KMS-11 (cell line): ENCODE data around the gene MPZL2.

Experiments used
- H2AFZ ChIP-seq: fragments of 200-600 bp; sonication (generic); 2 replicates; pipeline ENCODE4 v1.6.1; 2016; ENCODE audit warnings: antibody characterized with exemption, mixed run types, low read depth
- H3K27ac ChIP-seq: fragments of 200-600 bp; sonication (generic); 2 replicates; pipeline ENCODE4 v1.6.1; 2016; ENCODE audit warnings: mild to moderate bottlenecking, mixed run types
- H3K27me3 ChIP-seq: fragments of 200-600 bp; sonication (generic); 2 replicates; pipeline ENCODE4 v1.6.1; 2017; ENCODE audit warnings: mild to moderate bottlenecking, low read depth, mixed run types, moderate library complexity; ENCODE audit not compliant: insufficient read depth
- H3K36me3 ChIP-seq: fragments of 200-600 bp; sonication (generic); 2 replicates; pipeline ENCODE4 v1.6.1; 2017; ENCODE audit warnings: mild to moderate bottlenecking, mixed run types; ENCODE audit not compliant: insufficient read depth
- H3K4me1 ChIP-seq: fragments of 200-600 bp; sonication (generic); 2 replicates; pipeline ENCODE4 v1.6.1; 2016; ENCODE audit warnings: mild to moderate bottlenecking, low read depth, mixed run types; ENCODE audit not compliant: poor library complexity, severe bottlenecking
- H3K4me2 ChIP-seq: fragments of 200-600 bp; sonication (generic); 2 replicates; pipeline ENCODE4 v1.7.0; 2016; ENCODE audit warnings: mild to moderate bottlenecking, mixed run types
- H3K4me3 ChIP-seq: fragments of 200-600 bp; sonication (generic); IDR thresholded peaks from 2 replicates; pipeline ENCODE4 v1.6.1; 2017; ENCODE audit warnings: low read depth, low read length, mixed read lengths; ENCODE audit not compliant: insufficient read depth
- H3K79me2 ChIP-seq: fragments of 200-600 bp; sonication (generic); 2 replicates; pipeline ENCODE4 v1.6.1; 2016; ENCODE audit warnings: low read depth, mixed run types; ENCODE audit not compliant: insufficient read depth
- H3K9ac ChIP-seq: fragments of 200-600 bp; sonication (generic); 2 replicates; pipeline ENCODE4 v1.6.1; 2016; ENCODE audit warnings: mild to moderate bottlenecking, mixed run types
- H4K20me1 ChIP-seq: fragments of 200-600 bp; sonication (generic); 2 replicates; pipeline ENCODE4 v1.6.1; 2016; ENCODE audit warnings: mild to moderate bottlenecking, mixed run types; ENCODE audit not compliant: insufficient read depth
- TF ChIP-seq, protein P1 (sequence below): fragments of 200-600 bp; sonication (generic); conservative IDR thresholded peaks from 2 replicates; pipeline ENCODE4 v1.6.1; 2017; ENCODE audit warnings: low read depth, mild to moderate bottlenecking, antibody characterized with exemption, low read length, moderate library complexity, mixed read lengths

Gene MPZL2

GRCh38 chr11:118247041-118247440, 17.1 kb downstream of the MPZL2 start:
- Histone ChIP-seq H3K27me3 (no peaks in the 10 kb centered on the region), H4K20me1 (no peaks in the 10 kb centered on the region), H3K4me2 (no peak overlapping the region), H3K79me2 (no peaks in the 10 kb centered on the region), H3K4me1 (no peaks in the 10 kb centered on the region), H3K36me3 (no peaks in the 10 kb centered on the region), H3K9ac (no peak overlapping the region), H3K4me3 (no peak overlapping the region), H3K27ac (no peak overlapping the region), H2AFZ (no peak overlapping the region)
- TF ChIP-seq, protein P1, sequence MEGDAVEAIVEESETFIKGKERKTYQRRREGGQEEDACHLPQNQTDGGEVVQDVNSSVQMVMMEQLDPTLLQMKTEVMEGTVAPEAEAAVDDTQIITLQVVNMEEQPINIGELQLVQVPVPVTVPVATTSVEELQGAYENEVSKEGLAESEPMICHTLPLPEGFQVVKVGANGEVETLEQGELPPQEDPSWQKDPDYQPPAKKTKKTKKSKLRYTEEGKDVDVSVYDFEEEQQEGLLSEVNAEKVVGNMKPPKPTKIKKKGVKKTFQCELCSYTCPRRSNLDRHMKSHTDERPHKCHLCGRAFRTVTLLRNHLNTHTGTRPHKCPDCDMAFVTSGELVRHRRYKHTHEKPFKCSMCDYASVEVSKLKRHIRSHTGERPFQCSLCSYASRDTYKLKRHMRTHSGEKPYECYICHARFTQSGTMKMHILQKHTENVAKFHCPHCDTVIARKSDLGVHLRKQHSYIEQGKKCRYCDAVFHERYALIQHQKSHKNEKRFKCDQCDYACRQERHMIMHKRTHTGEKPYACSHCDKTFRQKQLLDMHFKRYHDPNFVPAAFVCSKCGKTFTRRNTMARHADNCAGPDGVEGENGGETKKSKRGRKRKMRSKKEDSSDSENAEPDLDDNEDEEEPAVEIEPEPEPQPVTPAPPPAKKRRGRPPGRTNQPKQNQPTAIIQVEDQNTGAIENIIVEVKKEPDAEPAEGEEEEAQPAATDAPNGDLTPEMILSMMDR, result no peak

- Histone ChIP-seq H3K4me2 (no peak overlapping the region), H3K4me1 (peaks cover 7% of the 10 kb centered on the region), H3K27me3 (no peaks in the 10 kb centered on the region), H3K27ac (no peak overlapping the region), H2AFZ (no peak overlapping the region), H3K36me3 (no peaks in the 10 kb centered on the region), H3K79me2 (no peaks in the 10 kb centered on the region), H4K20me1 (no peaks in the 10 kb centered on the region), H3K4me3 (no peak overlapping the region), H3K9ac (no peak overlapping the region)
- TF ChIP-seq, protein P1, result no peak
These were observed 18.0 kb downstream of the MPZL2 start for GRCh38 chr11:118245936-118246562.

- no peak overlapping the region for H3K9ac ChIP-seq
- H3K4me2 ChIP-seq, result no peak overlapping the region
- no peaks in the 10 kb centered on the region for H3K79me2 ChIP-seq
- TF ChIP-seq, protein P1, result no peak
- H3K4me3 ChIP-seq, result no peak overlapping the region
- H4K20me1 ChIP-seq, result no peaks in the 10 kb centered on the region
- no peaks in the 10 kb centered on the region for H3K36me3 ChIP-seq
- no peak overlapping the region for H2AFZ ChIP-seq
- H3K4me1 ChIP-seq, result peaks cover 11% of the 10 kb centered on the region
- no peak overlapping the region for H3K27ac ChIP-seq
- no peaks in the 10 kb centered on the region for H3K27me3 ChIP-seq
These were observed 19.9 kb downstream of the MPZL2 start for GRCh38 chr11:118243993-118244762.

DNA sequence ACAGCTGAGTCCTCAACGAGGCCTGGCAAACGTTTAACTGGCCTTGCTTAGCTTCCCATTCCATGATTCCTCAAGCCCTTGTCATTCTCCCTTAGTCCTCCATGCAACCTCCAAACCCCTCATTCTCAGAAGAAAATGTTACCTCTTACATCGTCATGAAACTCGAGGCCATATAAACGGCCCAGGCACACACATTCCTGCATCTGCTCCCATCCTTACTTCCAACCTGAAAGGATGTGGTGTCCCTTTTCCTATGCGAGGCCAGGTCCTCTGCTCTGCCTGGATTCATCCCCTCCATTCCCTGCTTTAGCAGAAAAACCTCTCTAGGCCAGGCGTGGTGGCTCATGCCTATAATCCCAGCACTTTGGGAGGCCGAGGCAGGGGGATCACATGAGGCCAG, 20.9 kb downstream of the MPZL2 start:
- peaks cover 11% of the 10 kb centered on the region for H3K4me1 ChIP-seq
- no peaks in the 10 kb centered on the region for H3K27me3 ChIP-seq

More for the DNA sequence above, 20.9 kb downstream of the MPZL2 start:
- no peaks in the 10 kb centered on the region for H3K79me2 ChIP-seq
- H2AFZ ChIP-seq, result no peak overlapping the region
- no peak overlapping the region for H3K9ac ChIP-seq
- no peaks in the 10 kb centered on the region for H3K36me3 ChIP-seq
- H3K4me3 ChIP-seq, result no peak overlapping the region
- TF ChIP-seq, protein P1, result no peak
- no peak overlapping the region for H3K27ac ChIP-seq
- no peak overlapping the region for H3K4me2 ChIP-seq
- no peaks in the 10 kb centered on the region for H4K20me1 ChIP-seq
